Heart left ventricle (tissue), 16 donors: Measurements from ENCODE around the gene YPEL3. TPM values are rescaled to one million over a fixed set of nuclear protein-coding genes. Genes with fewer than 3 reads are reported as not detected.
A peak's percentile ranks its signal among the peaks of the same experiment; 100 is the strongest.

Source experiments
- ATAC-seq, 4 donors: fragments of 200-7000 bp; cut with Tn5 transposase; one replicate each; pipeline ENCODE4 v1.9.1; 2020 to 2022; ENCODE audit warnings: moderate library complexity in 4 of 4, mild to moderate bottlenecking in 3 of 4, moderate number of reproducible peaks in 1 of 4
- DNase-seq, 5 donors: peaks; one replicate each; pipeline ENCODE4 v3.0.0-alpha.2; 2020
- H3K27ac ChIP-seq, 12 donors: fragments of 200-600 bp; sonication (generic) in 4 of 12; one replicate each; pipeline versions ENCODE4 v1.5.0 to v1.8.0; 2016 to 2022; ENCODE audit warnings: mild to moderate bottlenecking in 2 of 12
- H3K27me3 ChIP-seq, 9 donors: fragments of 200-600 bp; sonication (generic) in 2 of 9; one replicate each; pipeline versions ENCODE4 v1.5.1 to v1.8.0; 2016 to 2022; ENCODE audit warnings: mild to moderate bottlenecking in 3 of 9
- H3K36me3 ChIP-seq, 9 donors: fragments of 200-600 bp; sonication (generic) in 2 of 9; one replicate each; pipeline versions ENCODE4 v1.5.0 to v1.8.0; 2018 to 2022; ENCODE audit warnings: mild to moderate bottlenecking in 2 of 9
- H3K4me1 ChIP-seq, 12 donors: fragments of 200-600 bp; sonication (generic) in 4 of 12; one replicate each; pipeline versions ENCODE4 v1.5.0 to v1.8.0; 2016 to 2022; ENCODE audit warnings: mild to moderate bottlenecking in 3 of 12
- H3K4me3 ChIP-seq, 12 donors: fragments of 200-600 bp; sonication (generic) in 4 of 12; one replicate each; pipeline versions ENCODE4 v1.5.0 to v1.8.0; 2017 to 2022; ENCODE audit warnings: mild to moderate bottlenecking in 9 of 12, moderate library complexity in 4 of 12
- H3K9me3 ChIP-seq, 12 donors: fragments of 200-600 bp; sonication (generic) in 4 of 12; one replicate each; pipeline versions ENCODE4 v1.5.0 to v1.8.0; 2016 to 2022; ENCODE audit warnings: mild to moderate bottlenecking in 1 of 12
- CTCF ChIP-seq, 12 donors: fragments of 200-600 bp; sonication (generic) in 4 of 12; IDR thresholded peaks; one replicate each; pipeline versions ENCODE4 v1.5.0 to v1.8.0; 2018 to 2022; ENCODE audit warnings: antibody characterized with exemption in 12 of 12, mild to moderate bottlenecking in 5 of 12
- POLR2A ChIP-seq, 2 donors: fragments of 450-650 bp; IDR thresholded peaks; one replicate each; pipeline ENCODE4 v1.6.1; 2017; ENCODE audit warnings: antibody characterized with exemption in 2 of 2, mild to moderate bottlenecking in 2 of 2, moderate library complexity in 2 of 2
- WGBS, 4 donors: extraction: QIAGEN DNeasy Blood & Tissue Kit in 2 of 4; methylation state at CpG; one replicate each; pipeline versions ENCODE4 v1.1.5 to v1.1.7; 2013 to 2018; 5-methylcytosine and 5-hydroxymethylcytosine counted together
- intact Hi-C, 10 donors: fragments of 100-400 bp; cut with DNase I; formaldehyde crosslinking; loops; one replicate each; pipeline versions ENCODE4 v1.11.1 to v1.14.2; 2022
- polyA plus RNA-seq, 2 donors: library from polyadenylated mRNA; stranded (reverse); fragments of 200-250 nt; gene quantifications; one replicate each; pipeline ENCODE4 v1.2.3, GENCODE V29; 2013
- total RNA-seq, 9 donors: library from RNA; depleted of rRNA in 2 of 9; stranded (reverse); fragments of >200 nt in 2 of 9; fragmentation: NEBNext Ultra II Directional in 3 of 9; extraction: Animal tissue kit (Norgen Biotek cat#: 25700) in 3 of 9; gene quantifications; one replicate each; pipeline versions ENCODE4 v1.1.0 to v1.2.4, GENCODE V29; 2016 to 2023
- donor health status: ischemic (EF 13 %, LVEDD 7.1; RV severe dilation, severe dysfunction).
- donor health status: healthy with polysubstance abuse.
- donor health status: DM: no; HTN: yes; CAD: no.
- donor health status: DM: no; HTN: no; CAD: no.
- donor health status: ischemic (EF 25% LVEDD 6.9; RV normal size, moderate dysfunction).
- donor health status: ischemic (EF 25% LVEDD 5.7; RV mildly dilated, moderate dysfunction).
- donor health status: healthy.
- donor health status: DM: yes; HTN: yes; CAD: no.
- donor health status: ischemic (EF 35%, LVEDD 5.7; RV mildly dilated, moderate dysfunction).
- donor health status: nonischemic (EF 11% LVEDD 7.7; RV severe dilation, severe dysfunction).
- donor health status: DM: yes; HTN: yes; CAD: no.
- donor health status: PGD.
- donor health status: ischemic (EF 29% LVEDD 5.4; RV normal size, mild dysfunction).
- donor health status: nonischemic (EF 23%, LVEDD 6.1; RV moderate dilation, normal function).

The YPEL3 gene
- total and polyA plus RNA-seq, 11 donors, result 34.8 to 248 (median 50.3) TPM

GRCh38 chr16:30144017-30144416 is 48.0 kb upstream of the YPEL3 start:
- Histone ChIP-seq H3K27ac (no peak overlapping the region), H3K4me3 (no peak overlapping the region), H3K27me3 (no peaks in the 10 kb centered on the region), H3K9me3 (peaks cover 0 to 7% (median 3%) of the 10 kb centered on the region in 12 donors), H3K36me3 (no peaks in the 10 kb centered on the region), H3K4me1 (peaks cover 0 to 13% (median 0%) of the 10 kb centered on the region in 12 donors)
- TF ChIP-seq CTCF (IDR thresholded peaks at IDR 0.05) (no peak), POLR2A (IDR thresholded peaks at IDR 0.05) (no peak)
- intact Hi-C loops, result no loop called here
- DNase-seq (no peak), ATAC-seq (no peak)

GRCh38 chr16:30143347-30143702 is 47.3 kb upstream of the YPEL3 start:
- Histone ChIP-seq H3K4me3 (no peak overlapping the region), H3K27ac (no peak overlapping the region), H3K4me1 (peaks cover 0 to 16% (median 0%) of the 10 kb centered on the region in 12 donors), H3K9me3 (no peaks in the 10 kb centered on the region), H3K27me3 (no peaks in the 10 kb centered on the region), H3K36me3 (no peaks in the 10 kb centered on the region)
- TF ChIP-seq POLR2A (IDR thresholded peaks at IDR 0.05), result no peak
- TF ChIP-seq CTCF (IDR thresholded peaks at IDR 0.05), result no peak
- intact Hi-C loops, result no loop called here
- 59 to 70% (median 63%) methylated on average over 2 of the region's 2 CpGs for WGBS, 4 donors
- DNase-seq (no peak), ATAC-seq (no peak)

GRCh38 chr16:30142672-30143346 is 46.8 kb upstream of the YPEL3 start:
- H3K27ac ChIP-seq, result no peak overlapping the region
- WGBS, 4 donors, result 79 to 85% (median 82%) methylated on average over 13 of the region's 13 CpGs
- ATAC-seq (no peak), DNase-seq (no peak)
- no peaks in the 10 kb centered on the region for H3K36me3 ChIP-seq
- TF ChIP-seq CTCF (IDR thresholded peaks at IDR 0.05), result peak in 2 of 12 donors; percentile 9
- TF ChIP-seq POLR2A (IDR thresholded peaks at IDR 0.05), result no peak
- H3K4me3 ChIP-seq, result no peak overlapping the region
- peaks cover 0 to 21% (median 0%) of the 10 kb centered on the region in 12 donors for H3K4me1 ChIP-seq
- no peaks in the 10 kb centered on the region for H3K27me3 ChIP-seq
- no peaks in the 10 kb centered on the region for H3K9me3 ChIP-seq
- intact Hi-C loops, result no loop called here

GRCh38 chr16:30141750-30142149 is 45.7 kb upstream of the YPEL3 start:
- no peak for TF ChIP-seq POLR2A (IDR thresholded peaks at IDR 0.05)
- no peak for TF ChIP-seq CTCF (IDR thresholded peaks at IDR 0.05)

More at GRCh38 chr16:30141750-30142149, 45.7 kb upstream of the YPEL3 start:
- no peak for ATAC-seq
- H3K27ac ChIP-seq, result no peak overlapping the region
- DNase-seq, result no peak
- H3K4me1 ChIP-seq, result peaks cover 0 to 26% (median 0%) of the 10 kb centered on the region in 12 donors
- H3K4me3 ChIP-seq, result no peak overlapping the region
- no peaks in the 10 kb centered on the region for H3K36me3 ChIP-seq
- no peaks in the 10 kb centered on the region for H3K27me3 ChIP-seq
- intact Hi-C loops, result no loop called here
- H3K9me3 ChIP-seq, result no peaks in the 10 kb centered on the region
- WGBS, 4 donors, result 82 to 97% (median 95%) methylated on average over 2 of the region's 2 CpGs
